GM21515 (cell line): ENCODE data around the gene SLC25A45.
"Not testable (repeated sequence)": the region's sequence is repeated elsewhere in the genome, so short reads cannot be mapped to it uniquely, and the experiment has no call there.

Source experiments
- ATAC-seq: cut with Tn5 transposase; IDR thresholded peaks from one replicate; pipeline ENCODE4 v1.9.1; 2021; ENCODE audit not compliant: unreplicated experiment

Gene SLC25A45

DNA sequence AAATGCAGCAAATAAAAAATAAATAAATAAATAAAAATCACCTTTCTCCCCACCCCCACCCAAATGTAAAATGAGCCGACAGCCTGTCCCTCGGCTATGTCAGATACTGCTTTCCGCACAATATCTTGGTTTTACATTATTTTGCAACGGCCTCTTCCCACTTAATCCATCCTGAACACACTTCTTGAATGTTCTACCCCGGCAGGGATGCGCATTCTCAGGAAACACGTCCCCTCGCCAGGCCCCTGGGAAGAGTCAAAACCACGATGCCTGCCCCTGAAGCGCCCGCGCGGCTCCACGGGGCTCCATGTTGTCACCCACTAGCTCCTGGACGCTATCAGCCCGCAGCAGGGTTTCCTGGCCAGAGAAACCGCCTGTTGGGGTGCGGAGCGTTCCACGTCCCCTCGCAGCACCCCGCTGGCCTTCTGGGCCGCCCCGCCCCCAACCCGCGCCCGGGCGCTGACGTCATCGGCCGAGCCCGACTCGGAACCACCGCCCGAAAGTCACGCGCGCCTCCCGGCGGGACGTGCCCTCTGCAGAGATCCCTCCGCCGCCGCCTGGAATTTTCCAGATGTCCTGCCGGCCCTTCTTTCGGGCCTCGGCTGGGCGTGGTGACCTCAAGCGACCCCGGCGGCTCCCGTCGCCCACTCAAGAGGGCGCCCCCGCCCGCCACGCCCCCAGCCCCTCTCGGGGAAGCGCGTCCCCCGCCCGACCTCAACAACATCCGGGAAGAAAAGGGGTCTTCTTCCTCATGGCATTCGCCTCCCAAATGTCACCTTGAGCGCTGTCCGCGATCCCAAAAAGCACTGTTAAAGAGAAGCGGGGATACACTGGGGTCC lies 39.6 kb upstream of the SLC25A45 start:
- no peak for ATAC-seq

DNA sequence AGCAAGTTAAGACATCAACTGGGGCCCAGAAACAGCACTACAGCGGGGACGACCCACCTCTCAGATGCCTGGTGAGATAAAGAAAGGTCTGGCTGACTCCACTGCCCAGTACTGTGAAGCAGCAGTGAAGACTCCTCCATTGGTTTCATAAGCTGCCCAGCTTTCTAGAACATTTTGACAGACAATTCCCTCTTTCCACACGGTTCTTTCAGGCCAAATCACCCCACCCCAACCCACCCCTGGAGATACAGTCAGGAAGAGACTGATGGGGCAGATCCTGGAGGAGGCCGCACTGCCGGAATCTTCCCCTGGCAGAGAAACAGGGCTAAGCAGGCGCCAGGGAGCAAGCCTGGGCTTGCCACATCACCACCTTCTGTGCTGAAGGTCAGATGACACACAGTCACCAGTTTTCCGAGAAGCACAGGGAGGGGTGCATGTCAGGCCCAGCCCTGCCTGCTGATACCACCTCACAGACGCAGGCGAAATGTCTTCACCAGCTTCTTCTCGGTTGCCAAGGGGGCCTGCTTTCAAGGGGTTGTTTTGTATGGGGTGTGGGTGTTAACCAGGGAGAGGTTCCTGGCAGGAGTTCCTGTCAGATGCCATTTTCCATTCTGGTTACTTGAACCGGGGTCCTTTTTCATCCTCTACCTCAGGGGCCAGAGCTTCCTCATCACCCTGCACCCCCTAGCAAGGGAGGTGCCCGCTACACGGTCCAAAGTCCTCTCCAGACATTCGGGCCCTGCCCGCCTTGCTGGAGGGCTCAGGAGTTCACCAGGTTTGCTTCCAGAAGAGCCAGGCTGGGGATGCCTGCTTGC lies 38.7 kb upstream of the SLC25A45 start:
- no peak for ATAC-seq

DNA sequence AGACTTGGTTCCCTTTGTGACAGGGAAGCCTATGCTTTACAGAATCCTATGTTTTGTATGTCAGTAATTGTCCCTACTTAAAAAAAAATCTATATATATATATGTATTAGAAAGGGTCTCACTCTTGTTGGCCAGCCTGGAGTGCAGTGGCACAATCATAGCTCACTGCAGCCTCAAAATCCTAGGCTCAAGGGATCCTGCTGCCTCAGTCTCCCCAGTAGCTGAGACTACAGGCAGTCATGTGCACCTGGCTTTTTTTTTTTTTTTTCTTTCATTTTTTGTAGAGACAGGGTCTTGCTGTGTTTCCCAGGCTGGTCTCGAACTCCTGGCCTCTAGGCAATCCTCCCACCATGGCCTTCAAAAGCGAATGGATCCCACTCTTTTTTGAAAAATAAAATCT lies 38.1 kb upstream of the SLC25A45 start:
- no peak for ATAC-seq

DNA sequence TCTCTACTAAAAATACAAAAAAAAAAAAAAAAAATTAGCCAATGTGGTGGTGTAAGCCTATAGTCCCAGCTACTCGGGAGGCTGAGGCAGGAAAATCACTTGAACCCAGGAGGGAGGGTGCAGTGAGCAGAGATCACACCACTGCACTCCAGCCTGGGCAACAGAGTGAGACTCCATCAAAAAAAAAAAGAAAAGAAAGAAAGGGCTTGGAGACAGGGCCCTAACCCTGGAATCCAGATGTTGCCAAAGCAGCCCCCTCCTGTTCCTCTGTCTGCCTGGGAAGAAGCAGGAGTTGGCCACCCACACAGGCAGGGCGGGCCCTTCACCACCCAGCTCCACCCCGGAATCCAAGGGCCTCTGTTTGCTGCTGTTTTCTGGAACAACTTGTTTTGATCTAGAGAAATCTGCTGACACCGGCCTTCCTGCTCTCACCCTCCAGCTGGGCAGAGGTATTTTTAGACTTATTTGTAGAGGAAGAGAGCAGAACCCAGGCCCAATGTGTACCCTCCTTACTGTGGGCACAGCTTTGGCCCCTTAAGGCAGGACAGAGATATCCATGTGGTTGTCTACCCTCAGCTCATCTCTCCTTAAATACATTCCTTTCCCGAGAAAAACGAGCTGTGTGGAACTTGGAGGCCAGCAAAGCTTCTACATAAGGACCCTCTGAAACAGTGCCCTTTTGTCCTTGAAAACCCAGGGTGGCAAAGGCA lies 37.5 kb upstream of the SLC25A45 start:
- no peak for ATAC-seq

DNA sequence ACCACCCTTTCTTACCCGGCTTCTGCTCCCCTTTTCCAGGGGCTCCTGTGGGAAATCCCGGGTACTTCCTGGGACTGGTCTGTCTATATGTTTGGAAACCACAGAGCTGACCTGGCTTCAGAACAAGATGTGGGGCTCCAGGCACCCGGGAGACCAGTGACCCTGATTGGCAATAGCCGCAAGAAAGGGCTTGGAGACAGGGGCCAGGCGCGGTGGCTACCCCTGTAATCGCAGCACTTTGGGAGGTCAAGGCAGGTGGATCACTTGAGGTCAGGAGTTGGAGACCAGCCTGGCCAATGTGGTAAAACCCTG lies 37.0 kb upstream of the SLC25A45 start:
- no peak for ATAC-seq

DNA sequence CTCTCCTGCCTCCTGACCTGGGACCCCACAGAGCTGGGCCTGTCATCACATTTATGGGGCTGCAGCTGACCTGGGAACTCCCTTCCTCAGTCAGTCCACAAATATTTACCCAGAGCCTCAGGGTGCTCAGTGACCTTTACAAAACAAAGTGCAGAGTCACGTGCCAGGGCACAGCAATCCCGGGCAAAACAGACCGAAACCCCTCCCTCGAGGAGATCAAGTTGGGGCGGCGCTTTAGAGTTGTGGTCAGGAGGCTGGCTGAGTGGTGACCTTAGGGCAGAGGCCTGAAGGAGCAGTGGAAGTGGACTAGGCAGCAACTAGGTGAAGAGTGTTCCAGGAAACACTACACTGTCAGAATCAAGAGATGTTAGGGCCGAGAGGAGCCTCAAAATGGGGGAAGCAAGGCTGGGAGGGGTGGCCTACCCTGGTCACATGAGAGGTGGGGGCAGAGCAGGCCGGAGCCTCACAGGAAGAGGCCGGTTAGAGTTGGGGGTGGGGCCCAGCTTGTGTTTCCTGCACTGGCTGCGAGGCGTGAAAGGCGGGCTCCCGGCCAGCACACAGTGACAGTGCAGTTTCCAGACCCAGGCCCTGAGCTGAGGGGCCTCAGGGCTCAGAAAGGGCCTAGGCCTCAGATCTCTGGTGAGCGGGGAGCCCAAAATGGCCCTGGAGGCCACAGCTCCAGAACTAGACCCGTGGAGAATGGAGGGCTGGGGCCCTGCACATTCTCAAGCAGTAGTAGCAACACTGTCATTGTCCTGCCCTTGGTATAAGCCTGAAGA lies 36.4 kb upstream of the SLC25A45 start:
- peak; percentile 37 for ATAC-seq

DNA sequence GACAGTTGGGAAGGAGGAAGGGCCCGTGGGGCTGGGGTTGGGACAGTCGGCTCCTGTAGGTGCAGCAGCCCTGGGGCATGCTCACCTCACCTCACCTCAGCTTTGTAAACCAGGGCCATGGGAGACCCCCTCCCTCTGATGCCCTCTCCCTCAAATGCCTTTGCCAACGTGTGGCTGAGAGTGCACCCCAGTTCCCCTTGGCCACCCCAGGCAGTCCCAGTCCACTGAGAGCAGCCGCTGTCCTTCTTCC lies 35.9 kb upstream of the SLC25A45 start:
- ATAC-seq, result no peak

DNA sequence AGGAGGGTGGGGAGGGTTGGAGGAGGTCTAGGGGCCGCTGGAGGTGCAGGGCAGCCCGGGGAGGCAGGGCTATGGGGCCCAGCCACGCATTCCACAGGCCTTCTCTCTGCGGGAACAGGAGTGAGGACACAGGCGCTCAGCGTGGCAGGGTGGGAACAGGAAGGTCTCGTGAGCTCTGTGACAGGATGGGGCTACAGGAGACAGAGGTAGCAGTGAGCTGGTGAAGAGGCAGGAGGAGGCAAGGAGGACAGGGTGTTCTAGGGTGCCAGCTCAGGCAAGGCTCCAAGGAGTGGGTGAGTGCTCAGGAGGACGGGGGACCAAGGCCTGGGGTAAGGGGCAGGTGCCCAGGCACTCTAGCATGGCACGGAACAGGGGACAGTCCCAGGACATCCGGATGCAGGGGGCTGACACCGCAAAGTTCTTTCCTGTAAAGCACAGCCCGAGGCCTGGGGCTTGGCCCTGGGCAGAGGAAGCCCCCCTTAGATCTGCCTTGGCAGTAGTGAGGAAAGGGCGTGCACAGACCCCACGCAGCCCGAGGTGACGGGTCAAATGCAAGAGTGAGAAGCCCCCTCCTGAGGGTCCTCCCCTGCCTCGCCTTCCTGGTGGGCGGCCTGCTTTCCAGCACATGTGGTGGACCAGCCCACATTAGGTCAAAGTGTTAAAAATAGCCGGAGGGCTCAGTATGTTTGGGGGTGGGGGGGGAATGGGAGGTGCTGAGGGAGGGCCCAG lies 35.4 kb upstream of the SLC25A45 start:
- no peak for ATAC-seq

DNA sequence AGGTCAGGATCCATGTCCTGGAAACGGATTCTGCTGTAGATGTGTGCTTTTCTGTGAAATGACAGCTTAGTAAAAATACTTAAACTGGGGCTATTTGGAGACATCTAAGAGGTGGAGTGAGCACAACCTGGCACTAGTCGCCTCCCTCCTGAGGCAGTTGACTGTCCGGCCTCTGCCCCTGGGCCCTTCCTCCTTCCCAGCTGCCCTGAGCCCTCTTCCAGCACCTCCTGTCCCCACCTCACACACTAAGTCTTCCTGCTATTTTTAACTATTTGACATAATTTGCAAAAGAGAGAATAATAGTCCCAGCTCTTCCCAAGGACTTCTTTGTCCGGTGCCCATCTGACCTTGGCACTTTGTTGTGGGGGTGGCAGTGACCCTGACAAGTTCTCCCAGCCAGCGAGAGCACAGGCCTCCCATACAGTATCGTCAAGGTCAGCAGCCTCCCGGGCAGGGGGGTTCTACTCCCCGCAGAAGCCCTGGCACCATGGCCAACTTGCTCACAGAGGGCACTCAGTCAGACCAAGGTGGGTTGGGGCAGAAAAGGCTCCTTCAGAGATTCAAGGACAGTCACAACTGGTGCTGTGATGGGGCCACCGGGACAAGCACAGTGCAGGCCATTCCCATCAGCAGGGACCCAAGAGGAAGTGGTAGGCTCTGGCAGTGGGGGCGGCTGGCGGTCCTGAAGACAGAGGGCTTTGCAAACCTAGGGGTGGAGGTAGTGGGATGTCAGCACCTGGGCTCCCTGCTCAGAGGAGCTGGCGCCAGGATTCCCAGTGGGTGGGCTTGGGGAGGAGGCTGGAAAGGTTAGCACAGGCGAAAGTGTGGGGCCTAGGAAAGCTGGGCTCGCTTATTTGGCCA lies 34.6 kb upstream of the SLC25A45 start:
- no peak for ATAC-seq

DNA sequence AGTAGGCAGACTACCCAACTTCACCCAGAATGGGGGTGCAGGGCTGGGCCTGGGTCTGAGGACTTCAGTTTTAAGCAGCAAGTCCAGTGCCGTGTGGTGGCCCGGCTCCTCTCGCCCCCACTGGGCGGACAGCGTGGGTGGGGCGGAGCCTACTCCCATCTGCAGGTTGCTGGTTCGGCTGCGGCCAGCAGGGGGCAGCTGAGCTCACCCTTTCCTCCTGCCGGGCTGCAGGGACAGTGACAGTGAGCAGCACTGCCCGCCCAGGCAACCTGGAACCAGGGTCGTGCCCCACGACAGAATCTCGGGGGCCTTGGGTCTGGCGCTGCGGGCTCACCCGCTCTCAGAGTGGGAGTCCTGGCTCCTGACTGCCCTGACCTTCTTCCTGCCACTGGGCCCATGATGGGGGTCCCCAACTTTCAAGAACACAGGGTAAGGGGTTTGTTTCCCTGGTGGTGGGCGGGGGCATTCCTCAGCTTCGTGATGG lies 33.9 kb upstream of the SLC25A45 start:
- peak; percentile 31 for ATAC-seq

DNA sequence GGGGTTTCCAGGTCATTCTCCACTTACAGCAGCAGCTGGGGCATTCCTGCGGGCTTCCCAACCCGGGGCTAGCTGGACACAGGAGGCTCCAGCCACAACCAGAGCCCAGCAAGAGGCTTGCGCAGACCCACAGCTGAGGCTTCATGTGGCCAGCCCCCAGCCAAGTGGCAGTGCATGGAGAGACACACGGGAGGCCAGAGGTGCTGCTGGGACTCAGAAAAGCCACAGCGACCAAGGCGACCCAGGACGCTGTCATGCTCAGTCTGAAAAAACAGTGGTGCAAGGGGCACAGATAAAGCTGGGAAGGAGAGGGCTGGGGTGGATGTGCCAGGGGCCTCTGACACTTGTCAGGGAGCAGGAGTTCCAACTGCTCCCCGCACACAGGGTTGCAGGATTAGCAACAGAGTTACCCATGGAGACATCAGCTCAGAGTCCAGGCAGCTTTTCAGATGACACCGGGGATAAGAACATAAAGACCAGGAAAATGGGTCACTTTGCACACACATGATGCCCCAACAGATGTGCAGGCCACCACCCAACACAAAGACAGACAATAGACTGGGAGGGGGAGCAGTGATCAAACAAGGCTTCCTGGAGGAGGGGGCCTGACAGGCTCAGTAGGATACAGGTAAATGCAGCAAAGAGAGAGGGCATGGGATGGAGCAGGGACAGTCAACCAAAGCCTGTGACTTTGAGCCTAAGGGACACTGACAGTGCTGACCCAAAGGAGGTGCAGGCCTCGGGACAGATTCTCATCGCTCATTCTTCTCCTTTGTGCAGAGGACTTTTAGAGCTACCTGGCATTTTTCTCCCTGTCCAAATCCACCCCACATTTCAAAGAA lies 33.3 kb upstream of the SLC25A45 start:
- no peak for ATAC-seq

DNA sequence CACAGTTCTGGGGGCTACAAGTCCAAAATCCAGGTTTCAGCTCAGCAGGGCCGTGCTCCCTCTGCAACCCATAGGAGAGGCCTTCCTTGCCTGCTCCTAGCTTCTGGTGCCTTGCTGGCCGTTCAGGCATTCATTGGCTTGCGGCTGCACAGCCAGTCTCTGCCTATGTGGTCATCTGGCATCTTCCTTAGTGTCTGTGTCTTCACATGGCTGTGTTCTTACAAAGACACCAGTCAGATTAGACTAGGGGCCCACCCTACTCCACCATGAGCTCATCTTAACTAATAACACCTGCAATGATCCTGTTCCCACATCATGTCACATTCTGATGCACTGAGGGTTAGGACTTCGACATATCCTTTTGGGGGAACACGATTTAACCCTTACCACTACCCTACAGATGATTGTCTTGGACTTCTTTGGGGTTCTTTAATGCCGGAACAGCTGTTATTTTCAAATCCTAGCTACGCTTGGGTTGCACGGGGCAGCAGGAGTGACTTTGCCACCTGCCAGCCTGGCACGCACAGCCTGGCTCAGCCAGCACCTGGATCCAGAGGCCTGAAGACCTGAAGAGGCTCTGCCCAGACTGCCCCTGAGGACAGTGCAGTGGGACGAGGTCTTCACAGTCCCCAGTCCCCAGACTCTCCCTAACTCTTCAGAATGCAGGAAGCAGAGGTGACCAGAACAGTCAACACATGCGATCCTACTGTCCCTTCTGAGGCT lies 32.5 kb upstream of the SLC25A45 start:
- ATAC-seq, result no peak

DNA sequence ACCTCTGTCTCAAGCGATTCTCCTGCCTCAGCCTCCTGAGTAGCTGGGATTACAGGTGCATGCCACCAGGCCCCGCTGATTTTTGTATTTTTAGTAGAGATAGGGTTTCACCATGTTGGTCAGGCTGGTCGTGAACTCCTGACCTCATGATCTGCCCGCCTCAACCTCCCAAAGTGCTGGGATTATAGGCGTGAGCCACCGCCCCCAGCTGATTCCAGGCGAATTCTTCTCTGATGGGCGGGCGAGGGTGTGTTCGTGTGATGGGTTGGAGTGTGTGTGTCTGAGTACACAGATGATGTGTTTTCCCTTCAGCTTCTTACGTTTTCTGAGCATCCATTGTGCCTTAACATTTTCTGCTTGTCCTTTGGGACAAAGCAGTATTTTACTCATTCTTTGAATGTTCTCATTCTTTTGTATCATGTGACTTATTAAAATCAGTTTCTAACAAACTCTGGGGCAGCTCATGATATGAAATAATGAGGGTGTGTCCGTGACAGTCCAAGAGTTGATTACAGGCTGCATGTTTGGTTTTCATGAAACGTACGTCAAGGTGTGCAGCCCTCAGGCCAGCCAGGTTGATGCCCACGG lies 30.7 kb upstream of the SLC25A45 start:
- ATAC-seq, result not testable (repeated sequence)

DNA sequence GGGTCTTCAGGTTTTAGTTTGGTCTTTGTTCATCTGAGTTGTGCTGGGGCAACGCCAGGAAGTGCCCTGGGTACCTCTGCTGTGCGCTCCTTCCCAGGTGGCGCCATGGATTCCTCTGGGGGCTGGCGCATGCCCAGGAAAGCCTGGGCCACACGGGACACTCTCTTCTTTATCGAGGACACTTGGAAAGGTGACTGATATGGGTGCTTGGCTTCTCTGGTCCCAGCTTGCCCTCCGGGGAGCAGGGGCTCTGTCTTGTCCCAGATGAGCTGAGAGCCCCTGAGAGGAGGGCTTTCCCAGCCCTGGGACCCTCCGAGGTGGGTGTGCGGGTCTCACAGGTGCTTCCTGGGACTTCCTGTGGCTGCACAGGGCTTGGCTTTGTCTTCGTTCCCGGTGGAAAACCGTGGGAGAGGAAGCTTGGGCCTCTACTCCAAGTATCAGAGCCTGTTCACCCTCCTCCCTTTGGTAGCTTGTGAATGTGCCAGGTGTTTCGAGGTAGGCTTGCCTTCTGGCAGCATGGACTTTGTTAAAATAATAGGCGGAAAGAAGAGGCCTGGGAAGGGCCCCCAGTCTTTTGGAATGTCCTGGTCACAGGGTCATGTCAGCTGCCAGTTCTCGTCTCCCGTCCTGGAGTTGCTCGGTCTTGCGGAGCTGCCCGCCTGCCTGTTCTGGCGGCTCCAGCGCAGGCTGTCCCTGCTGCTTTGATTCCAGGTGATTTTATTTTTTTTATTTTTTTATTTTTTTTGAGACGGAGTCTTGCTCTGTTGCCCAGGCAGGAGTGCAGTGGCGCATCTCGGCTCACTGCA lies 30.0 kb upstream of the SLC25A45 start:
- ATAC-seq, result no peak

DNA sequence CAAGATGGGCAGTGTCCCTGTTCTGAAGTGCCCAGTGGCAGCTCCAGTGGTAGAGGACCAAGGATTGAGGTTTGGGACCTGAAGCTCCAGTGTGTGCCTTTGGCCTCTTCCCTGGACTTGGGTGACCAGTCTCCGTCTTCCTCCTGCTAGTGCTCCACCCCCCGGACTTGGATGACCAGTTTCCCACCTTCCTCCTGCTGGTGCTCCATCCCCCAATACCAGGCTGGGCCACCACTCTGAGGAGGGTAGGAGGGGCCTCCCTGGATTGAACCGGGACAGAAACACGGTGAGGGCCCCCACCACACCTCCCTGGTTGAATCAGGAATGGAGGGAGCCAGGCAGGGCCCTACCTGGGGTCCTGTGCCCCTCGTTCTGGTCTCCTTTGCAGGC lies 29.2 kb upstream of the SLC25A45 start:
- no peak for ATAC-seq

DNA sequence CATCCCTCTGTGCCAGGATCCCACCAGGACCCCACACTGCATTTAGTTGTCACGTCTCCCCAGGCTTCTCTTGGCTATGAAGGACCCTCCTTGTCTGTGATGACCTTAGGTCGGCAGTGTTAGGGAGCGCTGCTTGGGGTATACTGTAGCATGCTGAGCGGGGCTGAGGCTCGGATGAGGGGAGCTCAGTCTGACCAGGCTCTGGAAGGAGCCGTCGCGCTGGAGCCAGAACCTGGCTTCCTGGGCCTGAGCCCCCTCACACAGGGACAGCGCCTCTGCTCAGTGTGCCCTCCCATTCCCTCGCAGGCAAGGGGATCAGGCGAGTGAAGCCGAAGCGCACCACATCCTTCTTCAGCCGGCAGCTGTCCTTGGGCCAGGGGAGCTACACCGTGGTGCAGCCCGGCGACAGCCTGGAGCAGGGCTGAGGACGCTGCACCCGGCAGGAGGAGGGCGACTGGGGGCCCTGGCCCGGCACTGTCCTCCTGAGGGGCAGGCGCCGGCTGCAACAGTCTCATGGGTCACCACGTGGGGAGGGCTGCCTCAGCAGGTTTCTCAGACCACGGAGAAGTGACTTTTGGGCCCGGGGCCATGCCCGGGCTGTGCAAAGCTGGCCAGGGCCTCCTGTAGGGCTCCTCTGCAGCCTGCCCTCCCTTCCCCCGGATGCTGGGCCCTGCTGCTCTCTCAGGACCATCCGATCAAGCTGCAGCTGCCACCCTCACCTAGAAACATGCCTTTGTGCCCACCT lies 28.7 kb upstream of the SLC25A45 start:
- ATAC-seq, result no peak
